ENCODE results near the gene ANAPC15.
A peak's percentile ranks its signal among the peaks of the same experiment; 100 is the strongest.
"Not testable (repeated sequence)": the region's sequence is repeated elsewhere in the genome, so short reads cannot be mapped to it uniquely, and the experiment has no call there.

Gene ANAPC15

DNA sequence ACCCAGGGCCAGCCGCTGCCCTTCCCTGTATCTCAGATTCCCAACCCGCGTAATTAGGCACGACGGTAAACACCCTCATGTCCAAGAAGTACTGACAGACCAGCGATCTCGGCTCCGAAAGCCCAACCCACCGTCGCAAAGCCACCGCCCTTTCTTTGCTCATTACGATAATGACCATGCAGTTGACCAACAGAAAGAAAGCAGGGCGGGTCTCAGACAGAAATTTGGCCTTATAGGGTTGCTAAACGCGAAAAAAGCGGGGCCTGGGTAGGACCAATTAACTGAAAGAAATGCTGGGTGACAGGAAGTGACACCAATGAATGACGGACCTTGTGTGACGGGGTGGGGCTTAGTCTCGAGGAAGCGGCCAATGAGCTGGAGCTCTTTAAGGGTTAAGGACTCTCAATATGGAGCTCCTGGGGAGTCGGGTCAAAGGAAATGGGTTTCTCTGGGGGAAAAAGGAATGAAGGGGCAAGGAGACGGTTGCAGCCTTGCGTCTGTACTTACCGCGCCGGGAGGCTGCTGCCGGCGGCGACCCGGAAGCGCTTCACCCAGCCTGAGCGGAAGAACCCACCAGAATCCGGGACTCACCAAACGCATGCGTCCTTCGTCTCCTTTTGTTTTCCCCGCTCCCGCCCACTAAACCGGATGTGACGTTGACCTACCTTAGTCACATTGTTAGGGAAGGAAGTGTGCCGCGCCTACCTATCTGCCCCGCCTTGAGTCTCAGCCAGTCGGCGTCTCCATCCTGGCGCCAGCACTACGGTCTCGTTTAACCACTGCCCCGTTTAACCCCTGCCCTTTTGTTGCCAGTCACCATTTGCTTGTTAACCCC, at the start of gene ANAPC15:
Gene ANAPC15, minus strand, starts transcription at position 553 of the 835 bp plus-strand sequence. CDS start 1,419 bp downstream, outside the sequence.
- peak; percentile 98 for DNase-seq

DNA sequence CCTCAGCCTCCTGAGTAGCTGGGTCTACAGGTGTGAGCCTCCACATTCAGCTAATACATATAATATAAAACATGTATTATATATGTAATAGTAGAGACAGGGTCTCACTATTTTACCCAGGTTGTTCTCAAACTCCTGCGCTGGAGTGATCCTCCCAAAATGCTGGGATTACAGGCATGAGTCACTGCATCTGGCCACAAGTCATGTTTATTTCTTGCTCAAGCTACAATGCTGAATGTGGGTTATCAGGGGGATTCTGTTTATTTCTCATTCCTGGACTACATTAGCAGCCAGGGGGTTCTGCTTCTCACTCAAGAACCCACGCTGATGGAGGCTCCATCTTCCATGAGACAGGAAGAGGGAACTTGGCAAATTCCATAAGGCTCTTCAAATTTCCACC, 47.8 kb upstream of the ANAPC15 start:
- no peak for DNase-seq

DNA sequence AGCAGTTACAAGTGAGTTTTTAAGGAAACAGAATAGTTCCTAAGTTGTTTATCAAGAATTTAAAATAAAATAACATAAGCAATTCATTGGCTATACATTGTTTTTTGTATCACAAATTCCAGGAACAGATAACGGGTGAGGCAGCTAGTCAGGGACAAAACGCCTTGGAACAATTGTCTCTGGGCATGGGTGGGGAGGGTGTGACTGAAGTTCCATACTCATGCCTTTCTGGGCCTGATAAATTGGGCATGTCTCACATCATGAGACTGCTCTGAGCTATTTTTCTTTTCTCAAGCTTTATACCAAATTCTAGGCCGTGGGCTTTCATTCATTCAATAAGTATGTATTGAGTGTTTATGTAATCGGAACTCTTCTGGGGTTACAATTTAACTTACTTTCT, 44.6 kb upstream of the ANAPC15 start:
- DNase-seq, result no peak

DNA sequence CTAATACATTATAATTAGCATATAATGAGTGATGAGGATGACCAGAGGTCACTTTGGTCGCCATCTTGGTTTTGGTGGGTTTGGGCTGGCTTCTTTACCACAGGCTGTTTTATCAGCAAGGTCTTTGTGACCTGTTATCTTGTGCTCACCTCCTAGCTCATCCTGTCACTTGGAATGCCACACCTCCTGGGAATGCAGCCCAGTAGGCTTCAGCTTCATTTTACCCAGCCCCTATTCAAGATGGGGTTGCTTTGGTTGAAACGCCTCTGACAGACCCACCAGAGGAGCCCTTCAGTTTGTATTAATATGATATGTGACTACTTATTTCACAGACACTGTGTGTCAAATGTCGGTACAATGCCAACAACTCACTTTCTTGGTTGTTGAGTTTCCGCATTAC, 43.3 kb upstream of the ANAPC15 start:
- DNase-seq, result no peak

DNA sequence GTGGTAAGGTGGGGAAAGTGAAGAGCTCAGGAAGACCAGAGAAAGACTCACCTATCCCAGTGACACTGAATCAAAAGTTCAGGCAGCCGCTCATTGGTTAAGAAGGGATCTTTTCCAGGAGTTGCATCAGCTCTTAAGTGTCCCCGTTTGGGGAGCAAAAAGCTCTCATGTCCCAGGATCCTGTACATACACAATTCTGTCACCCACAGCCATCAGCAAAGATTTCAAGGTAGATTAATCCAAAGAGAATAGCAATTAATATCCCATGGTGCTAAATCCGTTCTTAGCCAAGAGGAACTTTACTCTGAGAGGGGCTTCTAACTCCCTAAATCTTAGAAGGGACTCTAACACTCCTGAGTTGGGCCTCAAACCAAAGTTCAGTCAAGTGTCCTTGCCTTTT, 42.3 kb upstream of the ANAPC15 start:
- DNase-seq, result no peak

DNA sequence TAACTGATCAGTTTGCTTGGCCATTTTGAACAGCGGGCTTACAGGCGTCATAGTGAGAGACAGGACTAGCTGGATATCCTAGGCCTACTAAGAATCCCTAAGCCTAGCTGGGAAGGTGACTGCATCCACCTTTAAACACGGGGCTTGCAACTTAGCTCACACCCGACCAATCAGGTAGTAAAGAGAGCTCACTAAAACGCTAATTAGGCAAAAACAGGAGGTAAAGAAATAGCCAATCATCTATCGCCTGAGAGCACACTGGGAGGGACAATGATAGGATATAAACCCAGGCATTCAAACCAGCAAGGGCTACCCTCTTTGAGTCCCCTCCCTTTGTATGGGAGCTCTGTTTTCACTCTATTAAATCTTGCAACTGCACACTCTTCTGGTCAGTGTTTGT, 41.4 kb upstream of the ANAPC15 start:
- not testable (repeated sequence) for DNase-seq

DNA sequence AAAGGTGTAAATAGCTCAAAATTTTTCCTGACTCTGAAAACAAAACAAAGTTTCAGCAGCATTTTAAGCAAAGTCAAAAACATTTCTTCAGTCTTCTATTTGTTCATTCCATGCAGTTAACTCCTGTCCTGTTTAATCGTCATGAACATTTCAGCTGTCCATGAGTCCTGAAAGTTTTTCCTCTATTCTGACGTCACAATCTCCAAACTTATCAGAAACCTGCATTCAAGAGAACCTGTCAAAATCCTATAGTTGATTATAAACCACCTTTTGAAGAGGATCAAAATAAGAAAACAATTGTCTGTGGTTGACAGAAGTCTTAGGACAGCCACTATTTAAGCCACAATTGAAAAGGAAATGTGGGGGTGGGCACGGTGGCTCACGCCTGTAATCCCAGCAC, 38.4 kb upstream of the ANAPC15 start:
- DNase-seq, result no peak

DNA sequence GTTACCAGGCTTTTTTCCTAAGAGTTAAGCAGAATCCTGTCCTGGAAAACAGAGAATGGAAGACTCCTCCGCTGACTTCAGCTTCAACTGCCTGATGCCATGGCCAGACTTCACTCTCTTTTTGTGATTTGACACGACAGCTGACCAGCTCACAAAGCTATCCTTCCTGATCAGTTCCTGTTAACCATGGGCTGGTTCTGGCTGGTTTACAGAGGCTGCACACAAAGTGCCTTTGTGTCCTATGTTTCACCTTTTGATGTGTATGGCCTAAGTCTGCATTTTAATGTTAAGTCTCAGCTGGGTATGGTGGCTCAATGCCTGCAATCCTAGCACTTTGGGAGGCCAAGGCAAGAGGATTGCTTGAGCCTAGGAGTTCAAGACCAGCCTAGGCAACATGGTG, 34.1 kb upstream of the ANAPC15 start:
- no peak for DNase-seq

DNA sequence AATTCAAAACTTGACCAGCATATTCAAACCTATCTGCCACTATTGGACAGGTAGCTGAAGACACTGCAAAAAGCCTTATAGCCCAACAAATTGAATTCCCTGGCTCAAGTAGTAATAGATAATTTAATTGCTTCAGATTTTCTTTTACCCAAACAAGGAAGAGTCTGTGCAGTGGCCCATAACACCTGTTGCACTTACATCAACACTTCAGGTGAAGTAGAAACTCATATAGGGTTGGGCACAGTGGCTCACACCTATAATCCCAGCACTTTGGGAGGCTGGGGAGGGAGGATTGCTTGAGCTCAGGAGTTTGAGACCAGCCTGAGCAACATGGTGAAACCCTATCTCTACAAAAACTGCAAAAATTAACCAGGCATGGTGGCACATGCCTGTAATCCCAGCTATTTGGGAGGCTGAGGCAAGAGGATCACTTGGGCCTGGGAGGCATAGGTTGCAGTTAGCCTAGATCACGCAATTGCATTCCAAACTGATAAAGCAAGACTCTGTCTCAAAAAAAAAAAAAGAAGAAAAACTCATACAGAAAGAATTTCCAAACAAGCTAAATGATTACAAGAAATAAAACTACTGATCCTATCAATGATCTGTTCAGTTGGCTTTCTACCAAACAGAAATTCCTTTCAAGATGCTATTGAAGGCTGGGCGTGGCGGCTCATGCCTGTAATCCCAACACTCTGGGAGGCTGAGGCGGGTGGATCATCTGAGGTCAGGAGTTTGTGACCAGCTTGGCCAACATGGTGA, 32.5 kb upstream of the ANAPC15 start:
- DNase-seq, result no peak

DNA sequence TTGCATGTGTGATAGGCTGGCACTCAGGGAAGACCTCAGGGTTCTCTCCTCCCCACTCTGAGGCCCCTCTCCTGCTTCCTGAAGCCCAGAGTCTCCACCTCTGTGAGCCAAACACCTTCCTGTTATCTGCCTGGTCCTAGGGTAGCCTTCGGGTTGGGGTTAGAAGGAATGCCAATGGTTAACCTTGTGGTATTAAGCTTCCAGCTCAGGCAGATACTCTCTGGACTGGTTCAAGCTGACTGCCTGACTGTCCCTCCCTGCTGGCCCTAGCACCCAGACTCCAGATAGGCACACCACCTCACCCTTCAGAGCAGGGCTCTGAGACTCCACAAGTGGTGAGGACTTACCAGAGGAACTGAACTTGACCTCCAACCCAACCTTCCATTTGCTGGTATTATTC, 30.0 kb upstream of the ANAPC15 start:
- DNase-seq, result not testable (repeated sequence)

DNA sequence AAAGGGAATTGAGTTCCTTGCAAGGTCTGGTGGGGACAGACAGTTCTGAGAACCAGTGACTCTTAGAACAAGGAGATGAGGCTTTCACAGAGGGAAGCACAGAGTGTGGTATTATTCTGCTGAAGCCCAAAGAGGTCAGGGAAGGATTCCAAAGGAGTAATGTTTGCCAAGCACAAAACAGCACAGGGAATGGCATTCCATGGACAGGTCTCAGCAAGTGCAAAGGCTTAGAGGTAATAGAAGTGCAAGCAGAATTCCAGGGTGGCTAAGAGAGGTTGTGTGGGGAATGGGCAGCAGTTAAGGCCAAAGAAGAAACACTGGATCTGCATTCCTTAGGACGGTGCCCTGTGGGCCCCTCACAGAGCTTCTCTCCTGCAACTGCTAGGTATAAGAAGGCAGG, 29.6 kb upstream of the ANAPC15 start:
- not testable (repeated sequence) for DNase-seq

DNA sequence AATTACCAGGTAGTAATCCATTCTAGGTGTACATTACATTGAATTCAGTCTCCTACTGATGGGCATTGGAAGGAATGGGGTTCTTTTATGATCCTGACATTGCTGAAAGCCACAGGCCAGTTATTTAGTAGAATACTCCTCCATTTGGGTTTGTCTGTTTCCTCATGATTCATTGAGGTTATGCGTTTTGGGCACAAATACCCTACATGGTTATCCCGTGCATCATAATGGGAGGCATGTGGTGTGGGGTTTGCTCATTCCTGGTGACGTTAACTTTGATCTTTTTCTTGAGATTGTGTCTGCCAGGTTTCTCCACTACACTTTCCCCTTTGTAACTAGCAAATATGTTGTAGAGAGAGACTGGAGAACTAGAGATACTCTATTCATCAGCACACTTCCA, 28.6 kb upstream of the ANAPC15 start:
- no peak for DNase-seq

DNA sequence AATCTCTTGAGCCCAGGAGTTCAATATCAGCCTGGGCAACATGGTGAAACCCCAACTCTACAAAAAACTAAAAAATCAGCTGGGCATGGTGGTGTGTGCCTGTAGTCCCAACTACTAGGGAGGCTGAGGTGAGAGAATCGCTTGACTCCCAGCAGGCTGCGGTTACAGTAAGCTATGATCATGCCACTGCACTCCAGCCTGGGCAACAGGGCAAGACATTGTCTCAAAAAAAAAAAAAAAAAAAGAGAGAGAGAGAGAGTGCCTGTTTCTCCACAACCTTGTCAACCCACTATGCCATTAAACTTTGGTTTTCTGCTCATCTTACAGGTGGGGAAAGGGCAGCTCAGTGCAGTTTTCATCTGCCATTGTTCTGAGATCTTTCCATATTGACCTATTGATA, 28.2 kb upstream of the ANAPC15 start:
- no peak for DNase-seq

DNA sequence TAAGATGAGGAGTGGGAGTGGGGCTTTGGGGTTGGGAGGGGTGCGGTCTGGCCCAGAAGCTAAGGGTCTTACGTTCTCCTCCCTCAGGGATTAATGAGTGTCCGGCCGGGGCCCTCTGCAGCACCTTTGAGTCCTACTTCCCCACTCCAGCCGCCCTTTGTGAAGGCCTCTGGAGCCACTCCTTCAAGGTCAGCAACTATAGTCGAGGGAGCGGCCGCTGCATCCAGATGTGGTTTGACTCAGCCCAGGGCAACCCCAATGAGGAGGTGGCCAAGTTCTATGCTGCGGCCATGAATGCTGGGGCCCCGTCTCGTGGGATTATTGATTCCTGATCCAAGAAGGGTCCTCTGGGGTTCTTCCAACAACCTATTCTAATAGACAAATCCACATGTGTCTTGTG, 27.0 kb upstream of the ANAPC15 start:
- DNase-seq, result no peak

DNA sequence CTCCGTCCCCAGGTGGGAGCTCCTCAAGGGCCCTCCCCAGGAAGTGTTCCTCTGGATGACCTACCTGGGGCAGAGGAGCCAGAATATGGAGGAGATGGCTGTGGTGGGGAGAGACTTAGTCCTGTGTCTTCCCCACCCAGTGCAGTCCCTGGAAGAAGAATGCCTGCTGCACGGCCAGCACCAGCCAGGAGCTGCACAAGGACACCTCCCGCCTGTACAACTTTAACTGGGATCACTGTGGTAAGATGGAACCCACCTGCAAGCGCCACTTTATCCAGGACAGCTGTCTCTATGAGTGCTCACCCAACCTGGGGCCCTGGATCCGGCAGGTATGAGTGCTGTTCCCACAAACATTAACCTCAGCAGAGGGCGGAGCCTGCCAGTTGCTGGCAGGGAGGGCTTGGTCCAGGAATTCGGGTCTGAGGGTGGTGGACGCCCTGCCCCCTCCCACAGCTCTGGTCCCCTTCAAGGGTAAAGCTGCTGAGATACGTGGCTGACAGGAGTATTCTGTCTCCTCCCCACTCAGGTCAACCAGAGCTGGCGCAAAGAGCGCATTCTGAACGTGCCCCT, 26.4 kb upstream of the ANAPC15 start:
- no peak for DNase-seq

DNA sequence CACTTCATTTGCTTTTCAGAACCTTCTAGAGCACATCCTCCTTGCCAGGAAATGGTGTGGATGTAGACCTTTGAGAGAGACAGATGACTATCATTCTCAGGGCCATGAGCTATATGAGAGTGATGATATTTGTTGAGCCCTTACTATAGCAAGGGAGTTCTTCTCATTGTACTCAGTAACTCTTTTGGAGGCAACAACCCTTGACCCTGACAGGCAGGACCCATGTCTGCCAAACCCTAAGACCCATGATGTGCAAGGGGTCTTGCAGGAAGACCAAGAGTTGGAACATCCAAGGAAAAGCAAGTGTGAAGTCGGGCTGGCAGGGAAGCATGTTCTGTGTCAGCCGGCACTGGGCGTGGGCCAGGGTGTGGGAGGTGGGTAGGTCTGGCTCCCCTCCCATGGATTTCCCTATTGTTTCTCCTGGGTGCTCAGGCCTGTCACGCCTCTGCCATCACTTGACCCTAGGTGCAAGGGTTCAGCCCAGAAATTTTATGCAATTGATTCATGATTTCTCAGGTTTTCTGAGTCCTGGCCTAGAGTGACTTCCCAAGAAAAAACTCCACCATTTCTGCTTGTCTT, 24.3 kb upstream of the ANAPC15 start:
- DNase-seq, result no peak

DNA sequence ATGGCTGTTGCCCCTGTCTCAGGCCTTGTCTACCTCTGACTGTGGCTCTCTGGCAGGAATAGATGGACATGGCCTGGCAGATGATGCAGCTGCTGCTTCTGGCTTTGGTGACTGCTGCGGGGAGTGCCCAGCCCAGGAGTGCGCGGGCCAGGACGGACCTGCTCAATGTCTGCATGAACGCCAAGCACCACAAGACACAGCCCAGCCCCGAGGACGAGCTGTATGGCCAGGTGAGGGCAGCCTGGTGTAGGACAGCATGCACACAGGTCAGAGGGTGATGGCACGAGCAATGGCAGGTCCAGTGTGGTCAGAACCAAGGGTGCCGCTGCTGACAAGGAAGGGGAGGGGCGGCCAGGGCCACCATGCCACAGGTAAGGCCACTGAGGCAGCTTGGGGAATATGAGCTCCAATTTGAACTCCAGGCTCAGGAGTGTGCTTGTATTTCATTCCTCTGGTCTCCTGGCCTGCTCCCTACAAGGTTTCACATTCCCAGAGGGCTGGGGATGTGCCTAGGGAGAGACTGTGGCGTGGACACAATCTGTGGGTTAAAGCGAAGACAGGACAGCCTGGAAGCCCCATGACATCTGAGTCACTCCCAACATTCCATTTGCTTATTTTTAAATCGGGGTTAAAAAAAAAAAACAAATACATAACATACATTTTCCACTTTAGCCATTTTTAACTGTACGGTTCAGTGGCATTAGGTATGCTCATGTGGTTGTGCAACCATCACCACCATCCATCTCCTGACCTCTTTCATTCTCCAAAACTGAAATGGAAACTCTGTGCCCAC, 23.6 kb upstream of the ANAPC15 start:
- peak; percentile 33 for DNase-seq

DNA sequence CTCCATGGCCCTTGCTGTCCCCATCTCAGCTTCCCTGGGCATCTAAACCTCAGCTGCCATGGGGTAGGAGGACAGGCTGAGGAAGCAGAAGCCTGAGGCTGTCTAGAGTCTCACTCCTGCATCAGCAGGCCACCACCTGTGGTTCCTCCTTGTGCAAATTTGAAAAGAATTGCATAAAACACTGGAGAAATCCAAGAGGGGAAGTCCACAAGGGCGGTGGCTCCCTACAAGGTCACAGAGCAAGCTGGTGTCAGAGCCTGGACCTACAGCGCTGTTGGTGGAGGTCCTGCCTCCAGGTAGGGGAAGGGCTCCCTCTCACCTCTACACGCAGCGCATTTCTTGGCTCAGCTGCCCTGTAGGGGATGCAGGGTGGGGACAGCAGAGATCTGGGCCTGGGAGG, 23.0 kb upstream of the ANAPC15 start, which contains the start of gene FOLR3:
Gene FOLR3, plus strand, starts transcription at position 253 of the 400 bp plus-strand sequence. CDS start 228 bp downstream, outside the sequence.
- not testable (repeated sequence) for DNase-seq

DNA sequence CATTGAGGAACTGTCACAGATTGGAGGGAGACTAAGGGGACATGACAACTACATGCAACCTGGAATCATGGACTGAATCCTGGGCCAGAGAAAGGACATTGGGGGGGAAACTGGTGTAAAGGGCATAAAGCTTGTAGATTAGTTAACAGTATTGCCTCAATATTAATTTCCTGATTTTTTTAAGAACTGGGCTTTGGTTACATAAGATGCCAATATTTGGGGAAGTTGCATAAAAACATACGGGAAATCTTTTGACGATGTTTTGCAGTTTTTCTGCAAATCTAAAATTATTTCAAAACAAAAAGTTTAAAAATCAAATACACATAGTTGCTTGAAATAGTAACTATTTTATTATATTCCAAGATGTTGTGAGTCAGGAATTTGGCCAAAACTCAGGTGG, 20.2 kb upstream of the ANAPC15 start:
- no peak for DNase-seq

DNA sequence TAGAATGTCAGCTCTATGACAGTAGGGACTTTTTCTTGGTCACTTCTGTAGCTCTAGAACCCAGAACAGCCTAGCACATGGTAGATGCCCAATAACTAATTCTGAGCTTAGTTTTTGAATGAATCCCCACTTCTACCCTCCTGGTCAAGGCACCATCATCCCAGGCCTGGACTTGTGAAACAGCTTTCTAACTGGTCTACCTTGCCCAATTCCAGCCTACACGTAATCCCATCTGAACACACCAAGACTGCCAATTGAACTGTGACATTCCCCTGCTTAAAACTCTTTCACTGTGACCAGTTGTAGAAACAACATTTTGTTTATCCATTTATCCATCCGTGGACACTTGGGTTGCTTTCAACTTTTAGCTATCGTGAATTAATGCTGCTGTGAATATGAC, 16.9 kb upstream of the ANAPC15 start:
- peak; percentile 1 for DNase-seq

DNA sequence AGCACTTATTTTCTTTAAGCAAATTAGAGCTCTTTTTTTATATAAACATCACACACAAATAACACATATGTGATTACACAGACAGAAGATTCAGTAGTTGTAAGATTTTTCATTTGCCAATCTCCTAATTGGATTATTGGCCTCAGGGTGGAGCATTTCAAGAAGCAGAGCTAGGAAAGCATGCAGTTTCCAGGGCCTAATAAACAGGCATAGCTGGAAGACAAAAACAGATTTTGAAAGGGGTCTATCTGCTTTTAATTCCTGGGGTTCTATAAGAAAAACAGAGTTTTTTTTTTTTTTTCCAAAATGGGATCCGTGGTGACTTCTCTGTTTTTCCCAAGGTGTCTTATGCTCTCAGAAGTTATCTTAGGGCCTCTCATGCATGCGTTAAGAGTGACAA, 15.4 kb upstream of the ANAPC15 start:
- DNase-seq, result no peak

DNA sequence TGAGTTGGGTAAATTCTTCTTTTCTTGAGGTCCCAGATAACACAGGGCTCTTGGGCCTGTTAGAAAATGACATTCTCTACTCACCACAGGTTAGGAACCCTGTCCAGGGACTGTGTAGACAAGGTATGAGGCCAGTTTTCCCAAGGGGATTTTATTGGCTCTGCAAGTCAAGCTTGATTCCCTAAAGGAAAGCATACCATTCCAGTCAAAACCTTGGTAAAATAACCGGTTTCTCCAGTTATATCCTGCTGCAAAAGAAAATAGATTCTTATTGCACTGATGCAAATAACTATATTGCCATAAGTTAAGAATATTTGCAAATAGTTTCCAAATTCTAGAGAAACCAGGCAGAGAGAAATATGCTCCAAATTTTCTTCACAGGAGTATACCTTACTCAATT, 13.5 kb upstream of the ANAPC15 start:
- DNase-seq, result no peak

DNA sequence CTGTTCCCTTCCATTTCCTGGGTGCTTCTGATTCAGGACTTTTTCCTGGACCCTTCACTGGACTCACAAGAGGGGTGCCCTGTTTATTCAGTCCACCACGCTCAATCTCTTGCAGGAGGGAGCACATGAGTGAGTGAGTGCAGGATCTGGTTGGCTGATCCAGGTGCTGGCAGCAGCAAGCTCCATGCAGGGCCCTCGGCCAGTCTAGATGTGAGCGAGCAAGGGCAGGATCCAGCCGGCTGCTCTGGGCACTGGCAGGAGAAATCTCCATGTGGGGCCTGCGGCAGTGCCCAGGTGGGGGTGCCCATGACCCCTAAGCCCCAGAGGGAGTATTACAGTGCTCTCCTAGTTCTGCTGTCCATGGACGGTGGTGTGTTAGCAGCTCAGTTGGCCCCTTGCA, 11.6 kb upstream of the ANAPC15 start:
- no peak for DNase-seq

Measured in activated CD8-positive, alpha-beta memory T cell treated with anti-CD3 and anti-CD28 coated beads, Interleukin-2, amount 50 U/mL, for 48 hours (primary cell).